ENCODE data around the gene MGAT4B. TPM values are rescaled to one million over a fixed set of nuclear protein-coding genes. Genes with fewer than 3 reads are reported as not detected.

MGAT4B gene
- total RNA-seq, 2 experiments from 2014 or later = 100 to 116 TPM

DNA sequence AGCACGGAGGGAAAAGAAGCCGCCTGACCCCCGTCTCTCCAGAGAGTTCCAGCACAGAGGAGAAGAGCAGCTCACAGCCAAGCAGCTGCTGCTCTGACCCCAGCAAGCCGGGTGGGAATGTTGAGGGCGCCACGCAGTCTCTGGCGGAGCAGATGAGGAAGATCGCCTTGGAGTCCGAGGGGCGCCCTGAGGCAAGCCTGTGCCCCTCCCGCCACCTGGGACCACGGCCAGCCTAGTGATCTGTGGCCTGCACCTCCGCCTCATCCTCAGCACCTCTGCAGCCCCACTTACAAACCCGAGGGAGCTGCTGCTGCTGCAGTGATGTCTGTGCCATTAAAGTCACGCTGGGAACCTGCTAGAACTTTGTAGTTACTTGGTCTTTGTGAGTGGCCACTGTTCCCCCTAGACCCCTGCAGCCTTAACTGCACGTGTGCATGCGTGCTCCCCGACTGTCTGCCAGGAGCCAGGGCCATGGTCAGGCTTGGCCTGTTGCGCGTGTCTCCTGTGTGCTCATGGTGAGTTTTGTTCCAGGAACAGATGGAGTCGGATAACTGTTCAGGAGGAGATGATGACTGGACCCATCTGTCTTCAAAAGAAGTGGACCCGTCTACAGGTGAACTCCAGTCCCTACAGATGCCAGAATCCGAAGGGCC, 26.5 kb upstream of the MGAT4B start:
- H3K4me3 Mint-ChIP-seq = no peak overlapping the region
- CTCF ChIA-PET = interaction anchor here (0.6 to 1.3 kb wide), 3 partner anchors 23 to 70 kb away, joined by 3 to 5 read pairs (median 3); no protein-coding TSS in a partner anchor
- ATAC-seq (no peak), DNase-seq (no peak)
- H3K27ac Mint-ChIP-seq = no peak overlapping the region
- no peaks in the 10 kb centered on the region for H3K27me3 Mint-ChIP-seq
- H3K9me3 Mint-ChIP-seq (ENCODE audit: low read depth) = no peaks in the 10 kb centered on the region
- peaks cover 65% of the 10 kb centered on the region for H3K36me3 Mint-ChIP-seq
- peaks cover 23% of the 10 kb centered on the region for H3K4me1 Mint-ChIP-seq

DNA sequence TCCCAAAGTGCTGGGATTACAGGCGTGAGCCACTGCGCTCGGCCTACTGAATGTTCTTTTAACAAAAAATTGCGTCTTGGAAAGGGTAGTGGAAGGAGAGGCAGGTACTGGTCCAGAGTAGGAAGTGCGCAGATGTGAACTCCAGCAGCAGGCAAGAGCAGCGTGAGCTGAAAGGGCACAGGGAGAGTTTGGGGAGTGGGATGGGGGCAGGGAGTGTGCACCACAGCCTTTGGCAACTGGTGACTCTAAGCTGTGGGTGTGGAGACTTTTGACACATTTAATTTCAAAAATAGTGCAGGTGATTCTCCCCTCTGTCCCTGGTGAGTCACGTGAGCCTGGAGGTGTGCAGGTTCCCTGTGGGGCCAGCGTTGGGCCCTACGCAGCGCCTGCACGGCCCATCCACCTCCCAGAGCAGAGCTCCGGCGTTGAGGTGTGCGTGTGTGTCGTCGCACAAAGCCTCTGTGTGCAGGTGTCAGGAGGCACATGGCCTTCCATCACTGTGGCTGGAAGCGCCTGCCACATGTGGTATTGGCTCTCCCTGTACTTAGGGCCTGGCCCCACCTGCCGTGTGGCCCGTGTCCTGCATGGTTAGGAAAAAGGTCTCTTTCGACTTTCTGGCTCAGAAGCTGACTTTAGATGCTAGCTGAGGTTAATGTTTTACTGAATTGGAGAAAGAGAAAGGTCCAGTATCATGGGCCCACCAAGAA, 25.5 kb upstream of the MGAT4B start:
- Mint-ChIP-seq H3K4me3 (no peak overlapping the region), H3K4me1 (peaks cover 19% of the 10 kb centered on the region), H3K9me3 (ENCODE audit: low read depth) (no peaks in the 10 kb centered on the region), H3K36me3 (peaks cover 66% of the 10 kb centered on the region), H3K27me3 (no peaks in the 10 kb centered on the region), H3K27ac (no peak overlapping the region)
- CTCF ChIA-PET = interaction anchor here (0.9 to 1.3 kb wide), 2 partner anchors 30 to 69 kb away, joined by 3 to 5 read pairs; no protein-coding TSS in a partner anchor
- DNase-seq (no peak), ATAC-seq (no peak)

DNA sequence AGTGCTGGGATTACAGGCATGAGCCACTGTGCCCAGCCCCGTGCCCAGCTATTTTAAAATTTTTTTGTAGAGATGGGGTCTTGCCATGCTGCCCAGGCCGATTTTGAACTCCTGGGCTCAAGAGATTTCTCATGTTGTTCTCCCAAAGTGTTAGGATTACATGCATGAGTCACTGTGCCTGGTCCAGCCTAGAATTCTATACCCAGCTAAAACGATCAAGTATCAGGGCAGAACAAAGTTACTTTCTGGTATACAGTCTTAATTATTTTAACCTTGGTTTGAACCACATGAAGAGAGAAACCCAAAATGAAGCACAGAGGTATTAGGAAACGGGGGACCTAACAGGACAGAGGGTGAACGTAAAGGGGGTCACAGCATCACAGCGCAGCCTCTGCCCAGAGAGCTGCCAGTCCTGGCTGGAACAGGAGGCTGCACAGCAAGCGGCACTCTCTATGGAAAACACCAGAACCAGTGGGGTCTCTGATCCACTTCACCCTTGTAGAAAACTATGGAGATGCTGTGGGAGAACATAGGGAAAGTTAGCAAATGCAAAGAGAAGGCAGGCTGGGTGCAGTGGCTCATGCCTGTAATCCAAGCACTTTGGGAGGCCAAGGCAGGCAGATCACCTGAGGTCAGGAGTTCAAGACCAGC, 24.3 kb upstream of the MGAT4B start:
- ATAC-seq (no peak), DNase-seq (no peak)
- Mint-ChIP-seq H3K36me3 (peaks cover 63% of the 10 kb centered on the region), H3K27ac (peak overlapping the region; percentile 52), H3K4me3 (no peak overlapping the region), H3K9me3 (ENCODE audit: low read depth) (no peaks in the 10 kb centered on the region), H3K4me1 (peaks cover 11% of the 10 kb centered on the region), H3K27me3 (no peaks in the 10 kb centered on the region)
- CTCF ChIA-PET = interaction anchor here (1.3 to 1.6 kb wide), 2 partner anchors 26 to 29 kb away, joined by 4 to 5 read pairs; no protein-coding TSS in a partner anchor

DNA sequence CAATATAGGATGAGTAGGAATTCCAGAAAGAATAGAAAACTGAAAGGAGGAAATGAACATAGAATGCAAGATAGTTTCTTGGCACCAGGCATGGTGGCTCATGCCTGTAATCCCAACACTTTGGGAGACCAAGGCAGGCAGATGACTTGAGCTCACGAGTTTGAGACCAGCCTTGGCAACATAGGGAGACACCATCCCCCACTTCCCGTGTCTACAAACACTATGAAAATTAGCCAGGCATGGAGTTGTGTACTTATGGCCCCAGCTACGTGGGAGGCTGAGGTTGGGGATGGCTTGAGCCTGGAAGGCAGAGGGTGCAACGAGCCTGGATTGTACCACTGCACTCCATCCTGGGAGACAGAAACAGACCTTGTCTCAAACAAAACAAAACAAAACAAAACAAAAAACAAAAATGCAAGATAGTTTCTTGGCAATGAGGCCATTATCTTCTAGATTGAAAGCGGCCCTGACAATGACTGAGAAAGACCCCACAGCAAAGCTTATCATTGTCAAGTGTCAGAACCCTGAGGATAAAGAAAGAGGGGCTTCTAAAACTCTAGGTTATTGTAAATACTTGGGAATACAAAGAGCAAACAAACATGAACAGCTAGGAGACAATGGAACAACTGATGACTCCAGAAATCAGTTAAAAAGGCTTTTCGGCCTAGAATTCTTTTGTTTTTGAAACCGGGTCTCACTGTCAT, 23.2 kb upstream of the MGAT4B start:
- H3K4me3 Mint-ChIP-seq = no peak overlapping the region
- DNase-seq (no peak), ATAC-seq (no peak)
- CTCF ChIA-PET = interaction anchor here (1.3 to 1.6 kb wide), 2 partner anchors 27 to 28 kb away, joined by 4 to 5 read pairs; no protein-coding TSS in a partner anchor
- no peaks in the 10 kb centered on the region for H3K27me3 Mint-ChIP-seq
- no peaks in the 10 kb centered on the region for H3K9me3 Mint-ChIP-seq (ENCODE audit: low read depth)
- H3K27ac Mint-ChIP-seq = no peak overlapping the region
- peaks cover 66% of the 10 kb centered on the region for H3K36me3 Mint-ChIP-seq
- H3K4me1 Mint-ChIP-seq = peaks cover 8% of the 10 kb centered on the region

DNA sequence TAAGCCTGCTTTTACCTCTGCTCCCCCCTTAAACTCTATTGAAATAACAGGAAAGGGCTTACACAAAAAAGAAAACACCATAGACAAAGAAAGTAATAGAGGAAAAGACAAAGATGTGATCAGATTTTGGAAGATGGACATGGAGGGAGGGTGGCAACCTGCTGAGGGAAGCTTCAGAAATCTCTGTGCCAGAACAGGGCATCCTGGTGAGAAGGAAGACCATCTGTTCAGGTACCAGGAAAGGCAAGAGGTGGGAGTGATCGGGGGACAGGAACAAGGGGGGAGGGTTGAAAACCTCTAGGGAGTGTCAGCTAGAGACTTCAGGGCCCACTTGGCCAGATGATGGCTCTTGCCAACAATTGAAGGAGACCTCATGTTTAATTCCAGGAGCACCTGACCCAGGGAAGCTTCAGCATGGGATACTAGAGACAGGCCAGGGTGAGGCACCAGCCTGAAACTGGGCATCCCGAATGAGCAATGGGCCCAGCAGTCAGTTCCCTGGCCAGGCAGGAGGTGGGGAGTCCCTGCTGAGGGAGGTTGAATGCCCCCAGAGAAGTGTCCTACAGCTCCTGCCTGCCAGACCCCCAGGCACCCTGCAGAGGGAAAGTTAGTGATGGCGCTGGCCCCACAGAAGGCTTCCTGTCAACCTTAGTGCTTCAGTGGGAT, 22.2 kb upstream of the MGAT4B start:
- Mint-ChIP-seq H3K27me3 (no peaks in the 10 kb centered on the region), H3K4me1 (peaks cover 14% of the 10 kb centered on the region), H3K4me3 (no peak overlapping the region), H3K9me3 (ENCODE audit: low read depth) (no peaks in the 10 kb centered on the region), H3K27ac (peak overlapping the region; percentile 56), H3K36me3 (peaks cover 72% of the 10 kb centered on the region)
- DNase-seq (no peak), ATAC-seq (no peak)
- CTCF ChIA-PET = interaction anchor here (1.0 to 1.6 kb wide), 2 partner anchors 27 to 65 kb away, joined by 3 to 4 read pairs; no protein-coding TSS in a partner anchor

DNA sequence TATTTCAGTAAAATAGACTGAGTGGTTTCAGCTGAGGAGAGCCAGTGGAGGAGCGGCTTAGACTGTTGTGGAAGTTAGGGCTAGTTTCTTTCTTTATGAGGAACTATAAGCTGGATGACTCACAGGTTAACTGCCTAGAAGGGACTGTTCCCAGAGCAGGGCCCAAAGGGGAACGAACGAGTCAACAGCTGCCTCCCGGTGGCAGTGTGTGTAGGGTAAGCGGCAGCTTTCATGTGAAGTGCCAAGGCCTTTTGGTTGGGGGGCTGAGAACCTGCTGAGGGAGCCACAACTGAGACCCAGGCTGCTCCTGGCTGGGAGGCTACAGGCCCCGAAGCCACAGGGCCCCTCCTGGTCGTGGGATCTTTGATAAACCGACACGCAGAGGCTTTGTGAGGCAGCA, 21.0 kb upstream of the MGAT4B start:
- Mint-ChIP-seq H3K4me1 (peaks cover 21% of the 10 kb centered on the region), H3K27ac (peak overlapping the region; percentile 7), H3K27me3 (no peaks in the 10 kb centered on the region), H3K36me3 (peaks cover 74% of the 10 kb centered on the region), H3K9me3 (ENCODE audit: low read depth) (no peaks in the 10 kb centered on the region), H3K4me3 (no peak overlapping the region)
- ATAC-seq = no peak
- DNase-seq = no peak
- CTCF ChIA-PET = no interaction called here

DNA sequence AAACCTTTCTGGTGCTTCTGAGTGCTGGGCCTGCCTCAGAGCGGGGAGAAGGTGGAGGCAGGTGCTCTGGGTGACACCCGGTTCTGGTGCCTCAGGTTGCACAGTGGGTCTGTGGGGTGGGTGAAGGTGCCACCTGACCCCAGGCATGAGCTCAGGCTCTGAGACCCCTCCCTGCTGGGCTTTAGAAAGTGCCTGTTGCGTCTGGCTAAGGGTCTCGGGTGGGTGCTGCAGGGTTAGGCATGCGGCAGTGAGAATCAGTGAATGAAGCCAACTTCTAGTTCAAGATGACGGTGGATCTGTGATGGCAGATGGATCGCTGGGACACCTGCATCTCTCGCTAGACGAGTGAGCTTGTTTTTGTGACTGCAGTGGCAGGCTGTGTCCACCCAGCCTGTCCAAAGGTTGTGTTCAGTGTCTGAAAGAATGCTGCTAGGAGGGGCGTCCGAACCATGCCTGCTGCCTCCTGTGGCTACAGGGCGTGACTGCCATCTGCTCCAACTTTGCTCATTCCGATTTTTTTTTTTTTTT, 19.1 kb upstream of the MGAT4B start:
- H3K27ac Mint-ChIP-seq = no peak overlapping the region
- no peaks in the 10 kb centered on the region for H3K27me3 Mint-ChIP-seq

DNA sequence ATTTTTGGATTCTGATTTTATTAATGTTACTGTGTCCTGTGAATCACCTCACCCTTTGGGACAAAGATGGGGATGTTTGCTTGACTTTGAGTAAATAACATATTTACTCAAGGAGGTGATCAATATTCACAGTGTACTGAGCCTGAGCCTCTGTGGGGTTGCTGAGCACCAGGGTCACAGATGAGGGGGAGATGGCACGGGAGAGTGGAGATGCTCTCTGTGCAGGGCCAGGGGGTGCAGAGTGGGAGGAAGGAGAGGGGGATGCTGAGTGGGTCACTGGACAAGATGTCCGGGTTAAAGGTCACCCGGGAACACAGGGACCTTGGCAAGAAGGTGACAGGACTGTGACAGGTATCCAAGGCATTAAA, 18.1 kb upstream of the MGAT4B start:
- CTCF ChIA-PET = interaction anchor here (1.1 kb wide), 1 partner anchor 23 kb away, joined by 3 read pairs; no protein-coding TSS in a partner anchor
- ATAC-seq (no peak), DNase-seq (no peak)
- Mint-ChIP-seq H3K9me3 (ENCODE audit: low read depth) (no peaks in the 10 kb centered on the region), H3K4me1 (peaks cover 37% of the 10 kb centered on the region), H3K36me3 (peaks cover 59% of the 10 kb centered on the region), H3K4me3 (no peak overlapping the region), H3K27ac (no peak overlapping the region), H3K27me3 (no peaks in the 10 kb centered on the region)

More for the DNA sequence above, 19.1 kb upstream of the MGAT4B start:
- no peak overlapping the region for H3K4me3 Mint-ChIP-seq
- H3K4me1 Mint-ChIP-seq = peaks cover 30% of the 10 kb centered on the region
- peaks cover 67% of the 10 kb centered on the region for H3K36me3 Mint-ChIP-seq
- no peak for ATAC-seq
- no peaks in the 10 kb centered on the region for H3K9me3 Mint-ChIP-seq (ENCODE audit: low read depth)
- CTCF ChIA-PET = no interaction called here
- DNase-seq = no peak

DNA sequence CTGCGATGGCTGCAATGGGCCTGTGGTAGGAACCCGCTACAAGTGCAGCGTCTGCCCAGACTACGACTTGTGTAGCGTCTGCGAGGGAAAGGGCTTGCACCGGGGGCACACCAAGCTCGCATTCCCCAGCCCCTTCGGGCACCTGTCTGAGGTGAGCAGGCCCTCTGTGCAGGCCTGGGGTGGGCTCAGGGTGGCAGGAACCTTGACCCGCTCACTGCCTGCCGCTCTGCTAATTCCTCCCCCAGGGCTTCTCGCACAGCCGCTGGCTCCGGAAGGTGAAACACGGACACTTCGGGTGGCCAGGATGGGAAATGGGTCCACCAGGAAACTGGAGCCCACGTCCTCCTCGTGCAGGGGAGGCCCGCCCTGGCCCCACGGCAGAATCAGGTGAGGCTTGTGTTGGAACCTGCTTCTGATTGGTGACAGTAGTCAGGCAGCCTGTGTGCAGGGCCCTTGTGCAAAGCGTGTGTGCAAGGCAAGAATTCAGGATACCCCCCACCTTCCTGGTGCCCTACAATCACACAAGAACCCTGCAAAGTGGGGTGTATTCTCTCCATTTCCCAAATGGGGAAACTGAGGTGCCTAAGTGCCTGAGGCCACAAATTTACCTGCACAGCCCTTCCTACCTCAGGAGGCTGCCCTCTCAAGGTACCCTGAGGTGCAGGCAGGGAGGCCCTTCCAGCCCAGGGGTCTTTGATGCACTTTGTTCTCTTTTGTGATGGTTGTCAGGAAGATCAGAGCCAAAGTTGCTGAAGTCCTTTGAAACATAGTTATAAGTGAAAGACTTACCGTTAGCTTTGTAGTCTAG, 17.5 kb upstream of the MGAT4B start:
- H3K27ac Mint-ChIP-seq = no peak overlapping the region
- peaks cover 40% of the 10 kb centered on the region for H3K4me1 Mint-ChIP-seq
- CTCF ChIA-PET = interaction anchor here (1.1 kb wide), 1 partner anchor 22 kb away, joined by 3 read pairs; no protein-coding TSS in a partner anchor
- peaks cover 53% of the 10 kb centered on the region for H3K36me3 Mint-ChIP-seq
- no peaks in the 10 kb centered on the region for H3K9me3 Mint-ChIP-seq (ENCODE audit: low read depth)
- ATAC-seq (no peak), DNase-seq (no peak)
- no peak overlapping the region for H3K4me3 Mint-ChIP-seq
- no peaks in the 10 kb centered on the region for H3K27me3 Mint-ChIP-seq

DNA sequence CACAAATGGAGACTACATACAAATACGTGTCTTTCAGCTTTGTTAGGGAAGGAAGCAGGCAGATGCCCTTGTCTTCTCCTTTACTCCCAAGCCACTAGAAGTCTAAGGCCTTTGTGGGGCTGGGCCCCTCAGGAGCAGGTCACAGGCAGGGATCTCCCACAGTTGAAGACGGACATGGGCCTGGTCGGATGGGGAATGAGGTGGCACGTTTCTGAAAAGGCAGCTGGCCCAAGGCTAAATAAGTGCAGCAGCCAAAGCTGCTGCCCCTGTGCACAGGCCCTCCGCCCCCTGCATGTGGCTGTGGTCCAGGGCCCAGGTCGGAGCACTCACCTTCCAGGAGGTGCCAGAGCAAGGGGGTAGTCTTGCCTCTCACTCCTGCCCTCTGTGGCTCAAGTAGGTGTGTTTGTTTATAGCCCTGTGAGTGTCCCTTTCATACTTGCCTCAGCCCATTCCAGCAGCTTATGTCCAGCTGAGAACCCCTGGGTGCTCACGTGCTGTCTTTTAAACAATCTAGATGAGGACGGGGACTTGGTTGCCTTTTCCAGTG, 15.9 kb upstream of the MGAT4B start:
- ATAC-seq (no peak), DNase-seq (no peak)
- Mint-ChIP-seq H3K27ac (peak overlapping the region; percentile 97), H3K27me3 (no peaks in the 10 kb centered on the region), H3K4me3 (peak overlapping the region; percentile 92), H3K9me3 (ENCODE audit: low read depth) (no peaks in the 10 kb centered on the region), H3K36me3 (peaks cover 40% of the 10 kb centered on the region), H3K4me1 (peaks cover 51% of the 10 kb centered on the region)
- CTCF ChIA-PET = interaction anchor here (0.7 to 1.5 kb wide), 4 partner anchors 20 to 164 kb away, joined by 3 to 6 read pairs (median 4); partner anchors contain the start of gene LTC4S

DNA sequence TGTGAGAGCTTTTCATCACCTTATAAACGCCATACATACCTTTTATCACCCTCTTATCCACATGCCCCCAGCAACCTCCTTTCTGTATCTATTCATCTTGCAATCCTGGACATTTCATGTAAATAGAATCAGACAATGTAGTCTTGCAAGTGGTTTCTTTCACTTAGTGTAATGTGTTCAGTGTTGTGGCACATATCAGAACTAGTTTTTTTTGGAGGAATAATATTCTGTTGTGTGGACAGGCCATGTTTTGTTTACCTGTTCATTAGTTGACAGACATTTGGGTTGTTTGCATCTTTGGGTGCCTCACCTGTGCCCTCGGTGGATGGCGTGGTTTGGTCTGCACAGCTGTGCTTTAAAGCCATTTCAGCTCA, 15.4 kb upstream of the MGAT4B start:
- no peaks in the 10 kb centered on the region for H3K27me3 Mint-ChIP-seq
- H3K36me3 Mint-ChIP-seq = peaks cover 38% of the 10 kb centered on the region
- no peaks in the 10 kb centered on the region for H3K9me3 Mint-ChIP-seq (ENCODE audit: low read depth)
- DNase-seq (no peak), ATAC-seq (no peak)
- peak overlapping the region; percentile 97 for H3K27ac Mint-ChIP-seq
- H3K4me1 Mint-ChIP-seq = peaks cover 54% of the 10 kb centered on the region
- H3K4me3 Mint-ChIP-seq = peak overlapping the region; percentile 92
- CTCF ChIA-PET = interaction anchor here (0.9 to 1.5 kb wide), 3 partner anchors 20 to 58 kb away, joined by 3 to 6 read pairs (median 6); partner anchors contain the start of gene LTC4S
